Prostate gland (tissue), 2 donors: ENCODE results near the gene NUP133. TPM values are rescaled to one million over a fixed set of nuclear protein-coding genes. Genes with fewer than 3 reads are reported as not detected.
"Not testable (repeated sequence)": the region's sequence is repeated elsewhere in the genome, so short reads cannot be mapped to it uniquely, and the experiment has no call there.

Source experiments
- DNase-seq: peaks from one replicate; pipeline ENCODE4 v3.0.0-alpha.2; 2019; ENCODE audit warnings: low spot score
- H3K27ac ChIP-seq, 2 donors: fragments of 200-600 bp; sonication (generic); 2 replicates each; pipeline ENCODE4 v1.5.1; 2017 to 2019
- H3K27me3 ChIP-seq: fragments of 200-600 bp; sonication (generic); replicated peaks from 2 replicates; pipeline ENCODE4 v1.5.1; 2019; ENCODE audit not compliant: insufficient read depth
- H3K36me3 ChIP-seq, 2 donors: fragments of 200-600 bp; sonication (generic); 1 replicate in 1 of 2; 2 replicates in 1 of 2; pipeline versions ENCODE4 v1.5.1 to v1.8.1; 2017 to 2019
- H3K4me1 ChIP-seq: fragments of 200-600 bp; sonication (generic); replicated peaks from 2 replicates; pipeline ENCODE4 v1.5.1; 2019
- H3K4me3 ChIP-seq, 2 donors: fragments of 200-600 bp; sonication (generic); 2 replicates each; pipeline ENCODE4 v1.5.1; 2017 to 2019
- H3K9me3 ChIP-seq: fragments of 200-600 bp; sonication (generic); 2 replicates; pipeline ENCODE4 v1.5.1; 2017
- CTCF ChIP-seq, 4 experiments: fragments of 200-600 bp in 2 of 4; fragments of 450-650 bp in 2 of 4; sonication (generic) in 2 of 4; IDR thresholded peaks; 1 replicate in 3 of 4; 2 replicates in 1 of 4; pipeline ENCODE4 v1.5.1; 2016 to 2019; ENCODE audit warnings: antibody characterized with exemption in 4 of 4, mild to moderate bottlenecking in 2 of 4, moderate library complexity in 2 of 4
- POLR2A ChIP-seq: fragments of 450-650 bp; IDR thresholded peaks from one replicate; pipeline ENCODE4 v1.6.1; 2016; ENCODE audit warnings: antibody characterized with exemption, mild to moderate bottlenecking
- POLR2AphosphoS5 ChIP-seq: sonication (generic); formaldehyde crosslinking; IDR thresholded peaks from one replicate; pipeline ENCODE4 v1.6.1; 2017; ENCODE audit warnings: antibody characterized with exemption
- WGBS: methylation state at CpG from one replicate; pipeline ENCODE4 v1.1.5; 2018; 5-methylcytosine and 5-hydroxymethylcytosine counted together
- intact Hi-C: fragments of 100-400 bp; cut with DNase I; formaldehyde crosslinking; loops from one replicate; pipeline ENCODE4 v1.14.2; 2022
- total RNA-seq, 2 donors: library from RNA; depleted of rRNA; stranded (reverse); fragments of >200 nt; gene quantifications; one replicate each; pipeline ENCODE4 v1.1.0, GENCODE V29; 2016

NUP133 gene
- total RNA-seq, 2 donors from 2014 or later = 26.3 to 36.4 TPM

GRCh38 chr1:229403573-229403972 is 104.6 kb downstream of the NUP133 start:
- Histone ChIP-seq H3K36me3 (no peaks in the 10 kb centered on the region), H3K4me3 (no peak overlapping the region), H3K4me1 (peaks cover 6% of the 10 kb centered on the region), H3K27ac (no peak overlapping the region), H3K9me3 (no peaks in the 10 kb centered on the region), H3K27me3 (no peaks in the 10 kb centered on the region)
- no peak for DNase-seq
- intact Hi-C loops = no loop called here
- TF ChIP-seq POLR2AphosphoS5 = no peak
- no peak for TF ChIP-seq CTCF (IDR thresholded peaks at IDR 0.05)
- TF ChIP-seq POLR2A = no peak
- WGBS = 87% methylated on average over 8 of the region's 8 CpGs

GRCh38 chr1:229402993-229403392 is 105.1 kb downstream of the NUP133 start:
- intact Hi-C loops = no loop called here
- no peaks in the 10 kb centered on the region for H3K36me3 ChIP-seq
- no peak overlapping the region for H3K4me3 ChIP-seq
- TF ChIP-seq POLR2AphosphoS5 (no peak), POLR2A (no peak), CTCF (IDR thresholded peaks at IDR 0.05) (no peak)
- H3K27me3 ChIP-seq = no peaks in the 10 kb centered on the region
- H3K4me1 ChIP-seq = peaks cover 6% of the 10 kb centered on the region
- H3K27ac ChIP-seq = no peak overlapping the region
- WGBS = 75% methylated on average over 6 of the region's 6 CpGs
- H3K9me3 ChIP-seq = no peaks in the 10 kb centered on the region
- no peak for DNase-seq

GRCh38 chr1:229402329-229402728 is 105.8 kb downstream of the NUP133 start:
- H3K4me3 ChIP-seq, intact Hi-C loops, H3K27ac ChIP-seq, H3K36me3 ChIP-seq, DNase-seq, H3K4me1 ChIP-seq, H3K9me3 ChIP-seq, H3K27me3 ChIP-seq: not testable (repeated sequence)
- 79% methylated on average over 4 of the region's 4 CpGs for WGBS

GRCh38 chr1:229397762-229398161 is 110.4 kb downstream of the NUP133 start:
- Histone ChIP-seq H3K4me3 (no peak overlapping the region), H3K4me1 (no peaks in the 10 kb centered on the region), H3K9me3 (no peaks in the 10 kb centered on the region), H3K27me3 (no peaks in the 10 kb centered on the region), H3K27ac (no peak overlapping the region), H3K36me3 (no peaks in the 10 kb centered on the region)
- intact Hi-C loops = no loop called here
- 49% methylated on average over 5 of the region's 5 CpGs for WGBS
- no peak for TF ChIP-seq CTCF (IDR thresholded peaks at IDR 0.05)
- no peak for TF ChIP-seq POLR2A
- no peak for TF ChIP-seq POLR2AphosphoS5
- DNase-seq = no peak

GRCh38 chr1:229396585-229397206 is 111.4 kb downstream of the NUP133 start:
- 34% methylated on average over 11 of the region's 11 CpGs for WGBS
- intact Hi-C loops = no loop called here

GRCh38 chr1:229394517-229394916 is 113.6 kb downstream of the NUP133 start:
- H3K4me1 ChIP-seq, H3K4me3 ChIP-seq, H3K9me3 ChIP-seq, DNase-seq, H3K27ac ChIP-seq, H3K36me3 ChIP-seq, intact Hi-C loops, H3K27me3 ChIP-seq: not testable (repeated sequence)
- WGBS = 83% methylated on average over 5 of the region's 5 CpGs

More at GRCh38 chr1:229396585-229397206, 111.4 kb downstream of the NUP133 start:
- Histone ChIP-seq H3K4me1 (no peaks in the 10 kb centered on the region), H3K27ac (no peak overlapping the region), H3K9me3 (no peaks in the 10 kb centered on the region), H3K36me3 (no peaks in the 10 kb centered on the region), H3K4me3 (no peak overlapping the region), H3K27me3 (no peaks in the 10 kb centered on the region)
- TF ChIP-seq POLR2A (no peak), CTCF (IDR thresholded peaks at IDR 0.05) (no peak), POLR2AphosphoS5 (no peak)
- no peak for DNase-seq
